ENCODE results near the gene MUCL1.

MUCL1 gene

DNA sequence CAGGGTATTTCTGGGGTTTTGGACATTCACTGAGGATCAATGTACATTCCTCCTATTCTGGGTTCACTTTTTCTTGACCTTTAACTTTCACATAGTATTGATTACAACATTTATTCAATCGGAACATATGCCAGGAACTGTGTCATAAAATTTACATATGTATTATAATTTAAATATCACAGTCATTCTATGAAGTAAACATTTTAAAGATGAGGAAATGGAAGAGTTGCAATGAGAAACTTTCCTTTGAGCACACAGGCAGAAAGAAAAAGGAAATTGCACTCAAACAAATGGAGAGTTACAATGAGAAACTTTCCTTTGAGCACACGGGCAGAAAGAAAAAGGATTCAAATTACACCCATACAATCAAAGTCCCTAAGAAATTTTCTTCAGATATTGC lies 3.1 kb downstream of the MUCL1 start:
- TF ChIP-seq, protein P1, sequence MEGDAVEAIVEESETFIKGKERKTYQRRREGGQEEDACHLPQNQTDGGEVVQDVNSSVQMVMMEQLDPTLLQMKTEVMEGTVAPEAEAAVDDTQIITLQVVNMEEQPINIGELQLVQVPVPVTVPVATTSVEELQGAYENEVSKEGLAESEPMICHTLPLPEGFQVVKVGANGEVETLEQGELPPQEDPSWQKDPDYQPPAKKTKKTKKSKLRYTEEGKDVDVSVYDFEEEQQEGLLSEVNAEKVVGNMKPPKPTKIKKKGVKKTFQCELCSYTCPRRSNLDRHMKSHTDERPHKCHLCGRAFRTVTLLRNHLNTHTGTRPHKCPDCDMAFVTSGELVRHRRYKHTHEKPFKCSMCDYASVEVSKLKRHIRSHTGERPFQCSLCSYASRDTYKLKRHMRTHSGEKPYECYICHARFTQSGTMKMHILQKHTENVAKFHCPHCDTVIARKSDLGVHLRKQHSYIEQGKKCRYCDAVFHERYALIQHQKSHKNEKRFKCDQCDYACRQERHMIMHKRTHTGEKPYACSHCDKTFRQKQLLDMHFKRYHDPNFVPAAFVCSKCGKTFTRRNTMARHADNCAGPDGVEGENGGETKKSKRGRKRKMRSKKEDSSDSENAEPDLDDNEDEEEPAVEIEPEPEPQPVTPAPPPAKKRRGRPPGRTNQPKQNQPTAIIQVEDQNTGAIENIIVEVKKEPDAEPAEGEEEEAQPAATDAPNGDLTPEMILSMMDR (IDR thresholded peaks at IDR 0.05; ENCODE audit: low read depth, low read length): no peak
- no peak overlapping the region for H3K4me3 ChIP-seq (ENCODE audit: low read depth, low read length)

DNA sequence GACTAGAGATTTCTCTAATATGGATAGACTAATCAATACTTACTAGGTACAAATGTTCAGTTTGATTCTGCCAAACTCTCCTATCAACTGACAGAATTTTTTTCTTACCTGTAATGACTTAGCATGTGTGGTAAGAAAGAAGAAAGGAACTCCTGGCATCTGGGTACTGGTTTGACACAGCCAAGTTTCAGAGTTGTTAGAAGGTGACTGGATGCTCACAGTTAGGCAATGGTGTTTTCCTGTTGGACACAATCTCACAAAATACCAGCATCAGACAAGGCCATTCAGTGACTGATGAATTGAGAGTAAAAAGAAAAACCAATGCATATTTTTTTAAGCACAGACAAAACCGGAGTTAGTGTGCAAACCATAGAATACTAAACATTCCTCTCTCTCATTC lies 4.2 kb downstream of the MUCL1 start:
- H3K4me3 ChIP-seq (ENCODE audit: low read depth, low read length): no peak overlapping the region
- TF ChIP-seq, protein P1 (IDR thresholded peaks at IDR 0.05; ENCODE audit: low read depth, low read length): no peak

- no peak overlapping the region for H3K4me3 ChIP-seq (ENCODE audit: low read depth, low read length)
- TF ChIP-seq, protein P1 (IDR thresholded peaks at IDR 0.05; ENCODE audit: low read depth, low read length): no peak
Observed at GRCh38 chr12:54859502-54859901, 5.2 kb downstream of the MUCL1 start.

GRCh38 chr12:54861927-54862326 lies 7.6 kb downstream of the MUCL1 start:
- H3K4me3 ChIP-seq (ENCODE audit: low read depth, low read length): no peak overlapping the region
- TF ChIP-seq, protein P1 (IDR thresholded peaks at IDR 0.05; ENCODE audit: low read depth, low read length): no peak

- TF ChIP-seq, protein P1 (IDR thresholded peaks at IDR 0.05; ENCODE audit: low read depth, low read length): no peak
- H3K4me3 ChIP-seq (ENCODE audit: low read depth, low read length): no peak overlapping the region
Observed at GRCh38 chr12:54863948-54864618, 9.8 kb downstream of the MUCL1 start.

GRCh38 chr12:54865683-54866324 lies 11.5 kb downstream of the MUCL1 start:
- H3K4me3 ChIP-seq (ENCODE audit: low read depth, low read length): no peak overlapping the region
- TF ChIP-seq, protein P1 (IDR thresholded peaks at IDR 0.05; ENCODE audit: low read depth, low read length): no peak

DNA sequence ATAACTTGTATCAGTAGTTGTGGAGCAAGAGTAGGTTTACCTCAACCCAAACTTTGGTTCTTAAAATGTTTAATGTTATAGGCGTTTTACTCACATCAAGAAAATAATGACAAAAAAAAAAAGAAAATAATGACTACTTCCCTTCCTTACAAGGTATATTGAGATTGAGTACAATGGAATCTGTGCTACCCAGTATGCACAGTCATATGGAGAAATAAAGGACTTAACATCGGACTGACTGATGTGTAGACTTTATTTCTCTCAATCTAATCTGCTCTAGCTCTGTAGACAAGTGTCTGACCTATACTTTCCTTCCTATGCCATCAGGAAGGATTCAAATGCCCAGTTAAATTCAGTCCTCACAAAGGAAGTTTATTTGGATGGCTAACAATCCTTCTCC lies 14.4 kb downstream of the MUCL1 start:
- H3K4me3 ChIP-seq (ENCODE audit: low read depth, low read length): no peak overlapping the region
- TF ChIP-seq, protein P1 (IDR thresholded peaks at IDR 0.05; ENCODE audit: low read depth, low read length): no peak
